Activated T-cell treated with anti-CD3 and anti-CD28 coated beads, Interleukin-2, amount 50 U/mL, for 1 hour (primary cell): Measurements from ENCODE around the gene PITHD1.
"Not testable (repeated sequence)": the region's sequence is repeated elsewhere in the genome, so short reads cannot be mapped to it uniquely, and the experiment has no call there.

Experiments
- DNase-seq: peaks from one replicate; pipeline ENCODE4 v3.0.0-alpha.2; 2020

Gene PITHD1

DNA sequence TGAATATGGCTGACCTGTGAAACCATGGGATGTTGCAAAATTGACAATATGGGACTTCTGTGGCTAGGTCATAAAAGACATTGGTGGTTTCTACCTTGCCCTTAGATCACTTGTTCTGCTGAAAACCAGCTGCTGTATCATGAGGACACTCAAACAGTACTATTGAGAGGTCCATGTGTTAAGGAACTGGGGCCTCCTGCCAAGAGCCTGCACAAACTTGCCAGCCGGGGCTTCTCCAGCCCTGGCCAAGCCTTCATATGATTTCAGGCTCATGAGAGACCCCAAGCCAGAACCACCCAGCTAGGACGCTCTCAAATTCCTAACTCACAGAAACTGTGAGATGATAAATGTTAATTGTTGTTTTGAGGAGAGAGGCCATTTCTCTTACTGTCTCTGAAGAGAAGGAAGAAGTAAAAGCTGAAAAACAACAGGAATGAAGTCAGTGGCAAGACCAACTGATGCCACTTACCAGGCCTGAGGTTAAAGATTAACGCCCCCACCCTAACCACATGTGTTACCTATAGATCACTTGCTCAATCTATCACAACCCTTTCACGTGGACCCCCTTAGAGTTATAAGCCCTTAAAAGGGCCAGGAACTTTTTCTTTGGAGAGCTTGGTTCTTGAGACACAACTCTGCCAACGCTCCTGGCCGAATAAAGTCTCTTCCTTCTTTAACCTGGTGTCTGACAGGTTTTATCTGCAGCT lies 3.9 kb upstream of the PITHD1 start:
- no peak for DNase-seq

- DNase-seq: no peak
Measured at GRCh38 chr1:23776217-23776616, 2.0 kb upstream of the PITHD1 start.

DNA sequence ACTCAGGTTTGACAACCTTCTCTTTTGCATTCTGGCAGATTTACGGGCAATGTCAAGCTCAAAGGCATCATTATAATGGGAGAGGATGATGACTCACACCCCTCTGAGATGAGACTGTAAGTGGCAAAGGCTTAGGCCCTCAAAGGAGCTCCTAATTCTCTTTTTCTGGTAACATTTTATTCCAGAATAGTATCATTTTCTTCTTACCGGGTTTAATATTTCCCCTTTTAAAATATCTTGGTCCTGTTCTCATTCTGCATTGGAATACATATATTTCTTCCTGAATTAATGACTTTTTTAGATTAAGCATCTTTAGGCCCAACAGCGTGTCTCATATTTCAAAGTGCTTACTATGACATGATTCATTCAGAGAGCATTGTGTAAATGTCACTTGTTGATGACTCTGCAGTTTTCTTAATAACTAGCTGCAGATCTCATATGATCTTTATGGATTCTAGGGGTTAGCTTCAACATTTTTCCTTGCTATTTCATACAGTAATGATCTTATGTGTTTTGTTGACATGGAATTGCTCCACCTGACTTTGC lies 1.7 kb downstream of the PITHD1 start:
- no peak for DNase-seq

GRCh38 chr1:23783141-23783540 lies 4.9 kb downstream of the PITHD1 start:
- not testable (repeated sequence) for DNase-seq

DNA sequence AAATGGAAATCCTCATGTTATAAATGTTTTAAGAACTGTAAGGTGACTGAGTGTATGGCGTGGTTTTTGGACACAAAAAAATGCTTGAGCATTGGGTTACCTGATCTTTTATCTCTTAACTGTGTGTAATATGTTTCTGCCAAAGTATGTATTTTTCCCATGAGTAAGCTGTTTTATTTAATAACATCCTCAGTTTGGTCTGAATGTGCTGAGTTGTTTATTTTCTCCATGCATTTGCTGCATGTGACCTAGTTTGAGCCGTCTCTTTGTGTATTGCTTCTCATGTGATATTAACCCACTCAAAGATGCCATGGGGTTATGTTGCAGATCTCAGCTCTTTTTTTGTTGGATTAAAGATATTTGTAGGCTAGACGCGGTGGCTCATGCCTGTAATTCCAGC lies 6.6 kb downstream of the PITHD1 start:
- DNase-seq: no peak

- no peak for DNase-seq
Measured at GRCh38 chr1:23787701-23788100, 9.5 kb downstream of the PITHD1 start.

- DNase-seq: no peak
Measured at GRCh38 chr1:23788695-23789094, 10.5 kb downstream of the PITHD1 start.

DNA sequence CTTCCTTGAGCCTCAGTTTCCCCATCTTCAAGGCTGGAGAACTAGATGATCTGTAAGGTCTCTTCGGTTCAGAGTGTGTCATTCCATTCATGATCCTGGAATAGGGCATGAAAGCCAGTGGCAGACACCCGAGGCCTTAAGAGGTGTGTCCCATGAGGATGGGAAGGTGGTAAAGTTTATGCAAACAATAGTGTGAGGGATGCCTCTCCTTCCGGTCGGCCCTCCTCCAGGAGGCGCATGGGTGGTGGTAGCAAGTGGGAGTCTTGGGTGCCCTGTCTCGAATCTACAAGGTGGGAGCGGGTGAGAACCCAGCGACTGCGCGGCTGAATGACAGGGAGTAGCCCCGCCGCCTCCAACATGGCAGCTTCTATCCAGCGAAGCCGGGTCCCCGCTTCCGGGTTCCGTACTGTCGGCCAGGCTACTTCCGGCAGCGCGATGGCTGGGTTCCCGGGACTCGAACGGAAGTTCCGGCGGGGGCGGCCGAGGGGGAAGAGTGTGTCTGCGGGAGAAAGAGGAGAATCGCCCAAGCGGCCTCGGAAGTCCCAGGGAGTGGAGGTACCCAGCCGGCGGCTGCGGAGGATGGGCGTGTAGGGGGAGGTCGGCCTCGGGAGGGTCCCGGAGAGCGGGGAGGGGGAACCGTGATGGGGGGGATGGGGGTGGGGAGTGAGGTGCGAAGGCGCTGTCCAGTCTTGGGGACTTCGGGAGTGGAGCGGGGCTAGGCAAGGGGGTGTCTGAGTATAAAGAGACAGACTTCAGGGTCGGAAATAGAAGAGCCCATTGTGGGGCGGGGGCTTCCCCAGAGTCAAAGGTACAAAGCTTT lies 12.7 kb downstream of the PITHD1 start, which contains the start of gene LYPLA2:
TSS of gene LYPLA2 (plus strand) at position 450 of the 820 bp plus-strand sequence. CDS start 1,538 bp downstream, outside the sequence.
- peak; percentile 81 for DNase-seq

GRCh38 chr1:23791516-23792047 lies 13.4 kb downstream of the PITHD1 start:
- peak; percentile 42 for DNase-seq

DNA sequence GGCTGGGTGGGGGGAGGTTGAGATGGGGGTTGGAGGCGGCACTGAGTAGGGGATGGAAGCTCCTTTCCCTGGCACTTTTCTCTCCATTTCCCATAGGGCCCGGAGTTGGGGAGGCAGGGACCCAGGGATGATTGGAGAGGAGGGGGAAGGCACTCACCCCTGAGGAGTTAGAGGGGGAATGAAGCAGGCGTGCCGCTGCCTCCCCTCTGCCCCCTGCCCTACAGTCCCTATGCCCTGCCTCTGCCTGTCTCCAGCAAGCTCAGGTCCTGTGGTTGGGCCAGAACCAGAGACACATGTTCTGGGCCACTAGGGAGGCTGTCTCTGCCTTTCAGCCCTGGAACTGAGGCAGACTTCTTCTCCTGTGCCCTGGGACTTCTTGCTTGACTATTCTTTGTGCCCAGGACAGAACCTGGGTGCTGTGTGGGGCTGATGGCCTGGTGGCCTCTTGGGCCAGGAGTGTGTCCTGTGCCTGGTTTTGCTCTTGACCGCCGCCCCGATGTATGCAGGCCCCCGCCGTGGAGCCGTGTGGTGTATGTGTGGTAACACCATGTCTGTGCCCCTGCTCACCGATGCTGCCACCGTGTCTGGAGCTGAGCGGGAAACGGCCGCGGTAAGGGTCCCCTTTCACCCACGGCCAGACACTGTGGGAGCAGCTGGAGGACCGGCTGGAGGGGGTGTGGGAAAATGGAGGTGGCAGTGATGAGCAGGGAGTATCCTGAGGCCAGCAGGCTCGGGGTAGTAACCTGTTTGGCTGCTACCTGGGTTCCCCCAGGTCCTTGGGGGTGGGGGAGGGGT lies 14.1 kb downstream of the PITHD1 start:
- DNase-seq: no peak

- peak; percentile 54 for DNase-seq
Measured at GRCh38 chr1:23793018-23793781, 15.0 kb downstream of the PITHD1 start.

- no peak for DNase-seq
Measured at GRCh38 chr1:23793861-23794731, 15.9 kb downstream of the PITHD1 start.

GRCh38 chr1:23794732-23795182 lies 16.5 kb downstream of the PITHD1 start:
- not testable (repeated sequence) for DNase-seq

- no peak for DNase-seq
Measured at GRCh38 chr1:23795676-23796465, 17.7 kb downstream of the PITHD1 start.

DNA sequence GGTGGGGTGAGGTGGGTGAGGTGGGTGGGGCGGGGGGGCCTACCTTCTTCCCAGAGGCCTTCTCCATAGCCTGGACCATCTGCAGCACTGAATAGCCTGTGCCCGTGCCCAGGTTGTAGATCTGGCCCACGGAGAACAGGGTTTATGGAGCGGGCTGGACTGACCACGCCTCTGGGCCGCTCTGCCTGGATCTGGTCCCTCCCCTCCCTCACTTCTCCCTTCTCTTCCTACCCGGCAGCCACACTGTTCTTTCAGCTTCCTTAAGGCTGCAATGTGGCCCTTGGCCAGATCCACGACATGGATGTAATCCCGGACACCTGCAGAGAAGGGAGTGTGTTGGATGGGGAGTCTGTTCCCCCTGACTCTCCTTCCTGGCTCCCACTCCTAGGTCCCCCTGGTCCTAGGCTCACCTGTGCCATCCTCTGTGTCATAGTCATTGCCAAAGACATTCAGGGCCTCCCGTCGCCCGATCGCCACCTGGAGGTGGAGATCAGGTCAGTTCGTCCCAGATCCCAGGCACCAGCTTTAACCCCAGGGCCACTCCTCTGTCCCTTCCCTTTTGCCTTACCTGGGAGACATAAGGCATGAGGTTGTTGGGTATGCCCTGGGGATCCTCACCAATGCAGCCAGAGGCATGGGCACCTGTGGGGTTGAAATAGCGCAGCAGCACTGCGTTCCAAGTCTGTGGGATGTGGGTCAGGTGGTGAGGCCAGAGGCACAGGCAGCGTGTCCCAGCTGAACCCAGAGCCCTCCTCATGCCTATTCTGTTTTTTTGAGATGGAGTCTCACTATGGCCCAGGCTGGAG lies 18.5 kb downstream of the PITHD1 start:
- DNase-seq: no peak

DNA sequence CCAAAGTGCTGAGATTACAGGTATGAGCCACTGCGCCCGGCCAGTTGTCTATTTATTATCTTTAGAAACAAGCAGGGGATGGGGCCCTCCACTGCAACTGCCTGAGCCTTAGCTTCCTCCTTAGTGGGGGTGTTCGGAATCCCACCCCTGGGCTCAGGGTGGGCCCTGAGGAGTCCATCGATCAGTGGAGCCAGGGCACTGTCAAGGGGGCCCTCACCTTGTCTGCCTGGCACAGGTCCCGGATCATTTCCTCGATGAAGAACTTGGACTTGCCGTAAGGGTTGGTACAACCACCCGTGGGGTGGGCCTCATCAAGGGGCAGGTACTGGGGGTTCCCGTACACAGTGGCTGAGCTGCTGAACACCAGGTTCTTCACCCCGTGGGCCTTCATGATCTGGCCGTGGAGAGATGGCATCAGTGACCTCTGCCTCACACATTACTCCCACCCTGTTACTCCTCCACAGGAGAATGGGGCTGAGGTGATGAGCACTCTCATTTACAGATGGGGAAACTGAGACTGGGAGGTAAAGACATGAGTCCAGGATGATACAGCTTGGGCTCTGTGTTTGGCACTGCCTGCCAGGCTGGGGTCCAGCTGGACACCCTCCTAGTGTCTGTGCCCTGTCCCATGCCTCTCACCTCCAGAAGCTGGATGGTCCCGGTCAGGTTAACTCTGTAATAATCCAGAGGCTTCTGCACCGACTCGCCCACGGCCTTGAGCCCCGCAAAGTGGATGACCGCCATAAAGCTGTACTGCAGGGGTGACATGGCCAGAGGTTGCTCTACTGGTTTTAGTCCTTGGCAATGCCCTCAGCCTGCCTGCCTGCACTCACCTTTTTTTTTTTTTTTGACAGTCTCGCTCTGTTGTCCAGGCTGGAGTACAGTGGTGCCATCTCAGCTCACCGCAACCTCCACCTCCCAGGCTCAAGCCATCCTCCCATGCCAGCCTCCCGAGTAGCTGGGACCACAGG lies 19.5 kb downstream of the PITHD1 start:
- DNase-seq: no peak

GRCh38 chr1:23798662-23799142 lies 20.5 kb downstream of the PITHD1 start:
- no peak for DNase-seq

GRCh38 chr1:23799255-23799569 lies 21.0 kb downstream of the PITHD1 start:
- no peak for DNase-seq
